ENCODE data around the gene HLTF. TPM values are rescaled to one million over a fixed set of nuclear protein-coding genes. Genes with fewer than 3 reads are reported as not detected.

The HLTF gene
- total and polyA plus RNA-seq, 2 experiments from 2014 or later: 89.5 to 146 TPM

DNA sequence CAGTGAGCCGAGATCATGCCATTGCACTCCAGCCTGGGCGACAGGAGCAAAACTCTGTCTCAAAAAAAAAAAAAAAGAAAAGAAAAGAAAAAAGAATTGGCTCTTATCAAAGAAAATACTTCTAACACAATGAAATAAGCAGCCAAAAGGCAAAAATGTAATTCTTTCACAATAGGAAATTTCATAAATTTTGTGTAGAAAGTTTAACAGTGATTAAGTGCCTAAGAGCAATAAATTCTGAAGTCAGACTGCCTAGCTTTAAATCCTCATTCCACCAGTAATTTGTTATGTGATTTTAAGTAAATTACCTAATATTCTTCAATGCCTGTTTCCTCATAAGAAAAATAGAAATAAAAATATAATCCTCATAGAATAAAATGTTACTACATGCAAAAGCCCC, 24.6 kb downstream of the HLTF start (continued):
- TF ChIP-seq ZNF114 (CRISPR knock-in tag; IDR thresholded peaks at IDR 0.05) (no peak), POLR2AphosphoS5 (IDR thresholded peaks at IDR 0.05; ENCODE audit: low read depth) (no peak)

DNA sequence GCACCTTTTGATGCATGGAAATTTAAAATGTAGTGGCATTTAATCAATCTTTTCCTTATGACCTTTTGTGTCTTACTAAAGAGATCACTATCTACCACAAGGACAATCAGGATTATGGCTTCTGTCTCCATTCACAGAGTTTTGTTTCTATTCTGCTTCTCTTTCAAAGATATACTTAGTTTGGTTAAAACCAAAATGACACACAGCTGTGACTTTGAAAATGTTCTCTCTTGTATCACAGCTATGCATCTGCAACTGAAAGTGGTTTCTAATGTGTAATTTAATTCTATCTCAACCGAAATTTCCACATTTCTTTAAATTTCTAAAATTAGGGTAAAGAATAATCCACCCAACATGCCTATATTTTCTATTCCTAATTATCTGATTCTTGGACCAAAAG, 27.7 kb downstream of the HLTF start:
- no peak overlapping the region for H3K27ac ChIP-seq (ENCODE audit: low read depth)
- H3K27me3 ChIP-seq (ENCODE audit: insufficient read depth): no peaks in the 10 kb centered on the region
- no peaks in the 10 kb centered on the region for H3F3A ChIP-seq (replicated peaks; ENCODE audit: low read depth)
- Mint-ChIP-seq H3K27ac (peak overlapping the region; percentile 22; the same call in 1 of the 2 replicates), H3K27me3 (ENCODE audit: insufficient read depth, low read depth, poor library complexity) (no peaks in the 10 kb centered on the region), H3K36me3 (ENCODE audit: low read depth) (peaks cover 73% of the 10 kb centered on the region), H3K9me3 (no peaks in the 10 kb centered on the region), H3K4me3 (no peak overlapping the region), H3K4me1 (peaks cover 5% of the 10 kb centered on the region; the same call in 2 of the 3 replicates)
- H3K4me1 ChIP-seq (ENCODE audit: insufficient read depth): peaks cover 2% of the 10 kb centered on the region; the same call in 1 of the 2 replicates
- ATAC-seq (no peak), DNase-seq (ENCODE audit: low spot score) (no peak)
- peaks cover 30% of the 10 kb centered on the region; the same call in 1 of the 2 replicates for H3K36me3 ChIP-seq (ENCODE audit: insufficient read depth)
- no peaks in the 10 kb centered on the region for H3K79me2 ChIP-seq (replicated peaks; ENCODE audit: insufficient read depth)
- H3K4me2 ChIP-seq: no peak overlapping the region
- no peak overlapping the region for H2AFZ ChIP-seq
- TF ChIP-seq, protein P1, sequence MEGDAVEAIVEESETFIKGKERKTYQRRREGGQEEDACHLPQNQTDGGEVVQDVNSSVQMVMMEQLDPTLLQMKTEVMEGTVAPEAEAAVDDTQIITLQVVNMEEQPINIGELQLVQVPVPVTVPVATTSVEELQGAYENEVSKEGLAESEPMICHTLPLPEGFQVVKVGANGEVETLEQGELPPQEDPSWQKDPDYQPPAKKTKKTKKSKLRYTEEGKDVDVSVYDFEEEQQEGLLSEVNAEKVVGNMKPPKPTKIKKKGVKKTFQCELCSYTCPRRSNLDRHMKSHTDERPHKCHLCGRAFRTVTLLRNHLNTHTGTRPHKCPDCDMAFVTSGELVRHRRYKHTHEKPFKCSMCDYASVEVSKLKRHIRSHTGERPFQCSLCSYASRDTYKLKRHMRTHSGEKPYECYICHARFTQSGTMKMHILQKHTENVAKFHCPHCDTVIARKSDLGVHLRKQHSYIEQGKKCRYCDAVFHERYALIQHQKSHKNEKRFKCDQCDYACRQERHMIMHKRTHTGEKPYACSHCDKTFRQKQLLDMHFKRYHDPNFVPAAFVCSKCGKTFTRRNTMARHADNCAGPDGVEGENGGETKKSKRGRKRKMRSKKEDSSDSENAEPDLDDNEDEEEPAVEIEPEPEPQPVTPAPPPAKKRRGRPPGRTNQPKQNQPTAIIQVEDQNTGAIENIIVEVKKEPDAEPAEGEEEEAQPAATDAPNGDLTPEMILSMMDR (conservative IDR thresholded peaks at IDR 0.05; ENCODE audit: low read depth in 2 of 2): no peak
- no peak for TF ChIP-seq NANOG (IDR thresholded peaks at IDR 0.05; ENCODE audit: borderline replicate concordance)
- no peak for TF ChIP-seq JUNB (IDR thresholded peaks at IDR 0.05; ENCODE audit: unreplicated experiment)
- TF ChIP-seq, protein P2, sequence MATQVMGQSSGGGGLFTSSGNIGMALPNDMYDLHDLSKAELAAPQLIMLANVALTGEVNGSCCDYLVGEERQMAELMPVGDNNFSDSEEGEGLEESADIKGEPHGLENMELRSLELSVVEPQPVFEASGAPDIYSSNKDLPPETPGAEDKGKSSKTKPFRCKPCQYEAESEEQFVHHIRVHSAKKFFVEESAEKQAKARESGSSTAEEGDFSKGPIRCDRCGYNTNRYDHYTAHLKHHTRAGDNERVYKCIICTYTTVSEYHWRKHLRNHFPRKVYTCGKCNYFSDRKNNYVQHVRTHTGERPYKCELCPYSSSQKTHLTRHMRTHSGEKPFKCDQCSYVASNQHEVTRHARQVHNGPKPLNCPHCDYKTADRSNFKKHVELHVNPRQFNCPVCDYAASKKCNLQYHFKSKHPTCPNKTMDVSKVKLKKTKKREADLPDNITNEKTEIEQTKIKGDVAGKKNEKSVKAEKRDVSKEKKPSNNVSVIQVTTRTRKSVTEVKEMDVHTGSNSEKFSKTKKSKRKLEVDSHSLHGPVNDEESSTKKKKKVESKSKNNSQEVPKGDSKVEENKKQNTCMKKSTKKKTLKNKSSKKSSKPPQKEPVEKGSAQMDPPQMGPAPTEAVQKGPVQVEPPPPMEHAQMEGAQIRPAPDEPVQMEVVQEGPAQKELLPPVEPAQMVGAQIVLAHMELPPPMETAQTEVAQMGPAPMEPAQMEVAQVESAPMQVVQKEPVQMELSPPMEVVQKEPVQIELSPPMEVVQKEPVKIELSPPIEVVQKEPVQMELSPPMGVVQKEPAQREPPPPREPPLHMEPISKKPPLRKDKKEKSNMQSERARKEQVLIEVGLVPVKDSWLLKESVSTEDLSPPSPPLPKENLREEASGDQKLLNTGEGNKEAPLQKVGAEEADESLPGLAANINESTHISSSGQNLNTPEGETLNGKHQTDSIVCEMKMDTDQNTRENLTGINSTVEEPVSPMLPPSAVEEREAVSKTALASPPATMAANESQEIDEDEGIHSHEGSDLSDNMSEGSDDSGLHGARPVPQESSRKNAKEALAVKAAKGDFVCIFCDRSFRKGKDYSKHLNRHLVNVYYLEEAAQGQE (IDR thresholded peaks at IDR 0.05; ENCODE audit: unreplicated experiment): no peak
- TF ChIP-seq ZNF331 (CRISPR knock-in tag; IDR thresholded peaks at IDR 0.05; ENCODE audit: low read depth): no peak
- TF ChIP-seq ZNF114 (CRISPR knock-in tag; IDR thresholded peaks at IDR 0.05): no peak
- TF ChIP-seq, protein P3, sequence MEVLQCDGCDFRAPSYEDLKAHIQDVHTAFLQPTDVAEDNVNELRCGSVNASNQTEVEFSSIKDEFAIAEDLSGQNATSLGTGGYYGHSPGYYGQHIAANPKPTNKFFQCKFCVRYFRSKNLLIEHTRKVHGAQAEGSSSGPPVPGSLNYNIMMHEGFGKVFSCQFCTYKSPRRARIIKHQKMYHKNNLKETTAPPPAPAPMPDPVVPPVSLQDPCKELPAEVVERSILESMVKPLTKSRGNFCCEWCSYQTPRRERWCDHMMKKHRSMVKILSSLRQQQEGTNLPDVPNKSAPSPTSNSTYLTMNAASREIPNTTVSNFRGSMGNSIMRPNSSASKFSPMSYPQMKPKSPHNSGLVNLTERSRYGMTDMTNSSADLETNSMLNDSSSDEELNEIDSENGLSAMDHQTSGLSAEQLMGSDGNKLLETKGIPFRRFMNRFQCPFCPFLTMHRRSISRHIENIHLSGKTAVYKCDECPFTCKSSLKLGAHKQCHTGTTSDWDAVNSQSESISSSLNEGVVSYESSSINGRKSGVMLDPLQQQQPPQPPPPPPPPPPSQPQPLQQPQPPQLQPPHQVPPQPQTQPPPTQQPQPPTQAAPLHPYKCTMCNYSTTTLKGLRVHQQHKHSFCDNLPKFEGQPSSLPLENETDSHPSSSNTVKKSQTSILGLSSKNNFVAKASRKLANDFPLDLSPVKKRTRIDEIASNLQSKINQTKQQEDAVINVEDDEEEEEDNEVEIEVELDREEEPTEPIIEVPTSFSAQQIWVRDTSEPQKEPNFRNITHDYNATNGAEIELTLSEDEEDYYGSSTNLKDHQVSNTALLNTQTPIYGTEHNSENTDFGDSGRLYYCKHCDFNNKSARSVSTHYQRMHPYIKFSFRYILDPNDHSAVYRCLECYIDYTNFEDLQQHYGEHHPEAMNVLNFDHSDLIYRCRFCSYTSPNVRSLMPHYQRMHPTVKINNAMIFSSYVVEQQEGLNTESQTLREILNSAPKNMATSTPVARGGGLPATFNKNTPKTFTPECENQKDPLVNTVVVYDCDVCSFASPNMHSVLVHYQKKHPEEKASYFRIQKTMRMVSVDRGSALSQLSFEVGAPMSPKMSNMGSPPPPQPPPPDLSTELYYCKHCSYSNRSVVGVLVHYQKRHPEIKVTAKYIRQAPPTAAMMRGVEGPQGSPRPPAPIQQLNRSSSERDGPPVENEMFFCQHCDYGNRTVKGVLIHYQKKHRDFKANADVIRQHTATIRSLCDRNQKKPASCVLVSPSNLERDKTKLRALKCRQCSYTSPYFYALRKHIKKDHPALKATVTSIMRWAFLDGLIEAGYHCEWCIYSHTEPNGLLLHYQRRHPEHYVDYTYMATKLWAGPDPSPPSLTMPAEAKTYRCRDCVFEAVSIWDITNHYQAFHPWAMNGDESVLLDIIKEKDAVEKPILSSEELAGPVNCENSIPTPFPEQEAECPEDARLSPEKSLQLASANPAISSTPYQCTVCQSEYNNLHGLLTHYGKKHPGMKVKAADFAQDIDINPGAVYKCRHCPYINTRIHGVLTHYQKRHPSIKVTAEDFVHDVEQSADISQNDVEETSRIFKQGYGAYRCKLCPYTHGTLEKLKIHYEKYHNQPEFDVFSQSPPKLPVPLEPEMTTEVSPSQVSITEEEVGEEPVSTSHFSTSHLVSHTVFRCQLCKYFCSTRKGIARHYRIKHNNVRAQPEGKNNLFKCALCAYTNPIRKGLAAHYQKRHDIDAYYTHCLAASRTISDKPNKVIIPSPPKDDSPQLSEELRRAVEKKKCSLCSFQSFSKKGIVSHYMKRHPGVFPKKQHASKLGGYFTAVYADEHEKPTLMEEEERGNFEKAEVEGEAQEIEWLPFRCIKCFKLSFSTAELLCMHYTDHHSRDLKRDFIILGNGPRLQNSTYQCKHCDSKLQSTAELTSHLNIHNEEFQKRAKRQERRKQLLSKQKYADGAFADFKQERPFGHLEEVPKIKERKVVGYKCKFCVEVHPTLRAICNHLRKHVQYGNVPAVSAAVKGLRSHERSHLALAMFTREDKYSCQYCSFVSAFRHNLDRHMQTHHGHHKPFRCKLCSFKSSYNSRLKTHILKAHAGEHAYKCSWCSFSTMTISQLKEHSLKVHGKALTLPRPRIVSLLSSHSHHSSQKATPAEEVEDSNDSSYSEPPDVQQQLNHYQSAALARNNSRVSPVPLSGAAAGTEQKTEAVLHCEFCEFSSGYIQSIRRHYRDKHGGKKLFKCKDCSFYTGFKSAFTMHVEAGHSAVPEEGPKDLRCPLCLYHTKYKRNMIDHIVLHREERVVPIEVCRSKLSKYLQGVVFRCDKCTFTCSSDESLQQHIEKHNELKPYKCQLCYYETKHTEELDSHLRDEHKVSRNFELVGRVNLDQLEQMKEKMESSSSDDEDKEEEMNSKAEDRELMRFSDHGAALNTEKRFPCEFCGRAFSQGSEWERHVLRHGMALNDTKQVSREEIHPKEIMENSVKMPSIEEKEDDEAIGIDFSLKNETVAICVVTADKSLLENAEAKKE (CRISPR knock-in tag; IDR thresholded peaks at IDR 0.05): no peak
- TF ChIP-seq EZH2phosphoT487 (IDR thresholded peaks at IDR 0.05; ENCODE audit: unreplicated experiment): no peak
- TF ChIP-seq STAT1 (IDR thresholded peaks at IDR 0.05; ENCODE audit: unreplicated experiment): no peak
- TF ChIP-seq, protein P4, sequence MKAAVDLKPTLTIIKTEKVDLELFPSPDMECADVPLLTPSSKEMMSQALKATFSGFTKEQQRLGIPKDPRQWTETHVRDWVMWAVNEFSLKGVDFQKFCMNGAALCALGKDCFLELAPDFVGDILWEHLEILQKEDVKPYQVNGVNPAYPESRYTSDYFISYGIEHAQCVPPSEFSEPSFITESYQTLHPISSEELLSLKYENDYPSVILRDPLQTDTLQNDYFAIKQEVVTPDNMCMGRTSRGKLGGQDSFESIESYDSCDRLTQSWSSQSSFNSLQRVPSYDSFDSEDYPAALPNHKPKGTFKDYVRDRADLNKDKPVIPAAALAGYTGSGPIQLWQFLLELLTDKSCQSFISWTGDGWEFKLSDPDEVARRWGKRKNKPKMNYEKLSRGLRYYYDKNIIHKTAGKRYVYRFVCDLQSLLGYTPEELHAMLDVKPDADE (IDR thresholded peaks at IDR 0.05): no peak
- no peak for TF ChIP-seq CREB1 (CRISPR knock-in tag; IDR thresholded peaks at IDR 0.05; ENCODE audit: low read depth)
- no peak for TF ChIP-seq POLR2AphosphoS5 (IDR thresholded peaks at IDR 0.05; ENCODE audit: low read depth)
- TF ChIP-seq EZH2 (IDR thresholded peaks at IDR 0.05; ENCODE audit: low read depth, unreplicated experiment): no peak
- H3K4me3 ChIP-seq: no peak overlapping the region
- no peaks in the 10 kb centered on the region for H4K20me1 ChIP-seq (replicated peaks; ENCODE audit: insufficient read depth)
- H3K9me2 ChIP-seq (ENCODE audit: insufficient read depth): no peaks in the 10 kb centered on the region

Data from GM23338 (cell line).